Measurements from ENCODE around the gene RFFL. TPM values are rescaled to one million over a fixed set of nuclear protein-coding genes. Genes with fewer than 3 reads are reported as not detected.
A peak's percentile ranks its signal among the peaks of the same experiment; 100 is the strongest.
"Not testable (repeated sequence)": the region's sequence is repeated elsewhere in the genome, so short reads cannot be mapped to it uniquely, and the experiment has no call there.

Gene RFFL, protein sequence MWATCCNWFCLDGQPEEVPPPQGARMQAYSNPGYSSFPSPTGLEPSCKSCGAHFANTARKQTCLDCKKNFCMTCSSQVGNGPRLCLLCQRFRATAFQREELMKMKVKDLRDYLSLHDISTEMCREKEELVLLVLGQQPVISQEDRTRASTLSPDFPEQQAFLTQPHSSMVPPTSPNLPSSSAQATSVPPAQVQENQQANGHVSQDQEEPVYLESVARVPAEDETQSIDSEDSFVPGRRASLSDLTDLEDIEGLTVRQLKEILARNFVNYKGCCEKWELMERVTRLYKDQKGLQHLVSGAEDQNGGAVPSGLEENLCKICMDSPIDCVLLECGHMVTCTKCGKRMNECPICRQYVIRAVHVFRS
- total RNA-seq = 10 to 100 TPM; 14.5 to 19.0 TPM
- long read RNA-seq, full-length matches to known transcripts = 4 of 13 reads
- long read RNA-seq, partial matches to known transcripts = 0 of 13 reads
- long read RNA-seq, other reads (novel, unspliced or antisense) = 9 of 13 reads

DNA sequence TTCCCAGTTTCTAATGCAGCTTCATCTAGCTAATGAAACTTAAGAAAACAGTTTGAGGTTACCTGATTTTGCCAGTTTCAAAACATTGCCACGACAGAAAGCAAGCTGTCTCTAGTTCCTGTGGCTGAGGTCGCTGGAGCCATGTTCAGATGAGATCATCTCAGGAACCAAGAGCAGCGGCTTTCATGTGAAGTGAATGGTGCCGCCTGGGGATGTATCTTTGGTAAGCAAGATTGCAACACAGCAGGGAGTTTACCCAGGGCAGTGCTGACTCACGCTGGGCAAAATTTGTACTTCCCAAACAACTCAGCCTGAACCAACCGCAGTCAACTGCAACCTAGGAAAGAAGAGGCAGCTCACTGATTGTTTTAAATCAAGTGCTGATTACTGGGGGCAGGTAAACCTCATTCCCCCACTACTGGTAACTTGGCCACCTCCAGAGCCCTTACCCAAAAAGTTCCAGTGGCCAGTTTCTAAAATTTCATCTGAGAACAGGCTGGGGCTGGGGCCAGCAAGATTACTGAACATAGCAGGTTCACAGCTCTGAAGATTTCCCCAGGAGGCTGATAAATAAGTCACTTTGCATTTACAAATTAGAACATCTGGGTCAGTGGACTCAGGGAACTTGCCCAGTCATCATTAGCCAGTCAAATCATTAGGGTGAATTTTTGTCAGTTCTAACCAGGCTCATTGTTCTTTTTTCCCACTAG is at the start of gene RFFL:
TSS of gene RFFL (minus strand) at position 194 of the 710 bp plus-strand sequence. CDS start 37,154 bp downstream, outside the sequence.
- intact Hi-C loops (cut with DNase I) = no loop called here

DNA sequence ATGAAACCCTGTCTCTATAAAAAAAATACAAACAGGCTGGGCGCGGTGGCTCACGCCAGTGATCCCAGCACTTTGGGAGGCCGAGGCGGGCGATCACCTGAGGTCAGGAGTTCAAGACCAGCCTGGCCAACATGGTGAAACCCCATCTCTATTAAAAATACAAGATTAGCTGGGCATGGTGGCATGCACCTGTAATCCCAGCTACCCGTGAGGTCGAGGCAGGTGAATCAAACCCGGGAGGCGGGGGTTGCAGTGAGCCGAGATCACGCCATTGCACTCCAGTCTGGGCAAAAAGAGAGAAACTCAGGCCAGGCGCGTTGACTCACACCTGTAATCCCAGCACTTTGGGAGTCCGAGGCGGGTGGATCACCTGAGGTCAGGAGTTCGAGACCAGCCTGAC is 47.3 kb upstream of the RFFL start:
- ATAC-seq; DNase-seq; intact Hi-C loops (cut with DNase I): not testable (repeated sequence)

More for the DNA sequence above, at the start of gene RFFL:
- DNase-seq (peak; percentile 90), ATAC-seq (peak; percentile 99 to 100)

DNA sequence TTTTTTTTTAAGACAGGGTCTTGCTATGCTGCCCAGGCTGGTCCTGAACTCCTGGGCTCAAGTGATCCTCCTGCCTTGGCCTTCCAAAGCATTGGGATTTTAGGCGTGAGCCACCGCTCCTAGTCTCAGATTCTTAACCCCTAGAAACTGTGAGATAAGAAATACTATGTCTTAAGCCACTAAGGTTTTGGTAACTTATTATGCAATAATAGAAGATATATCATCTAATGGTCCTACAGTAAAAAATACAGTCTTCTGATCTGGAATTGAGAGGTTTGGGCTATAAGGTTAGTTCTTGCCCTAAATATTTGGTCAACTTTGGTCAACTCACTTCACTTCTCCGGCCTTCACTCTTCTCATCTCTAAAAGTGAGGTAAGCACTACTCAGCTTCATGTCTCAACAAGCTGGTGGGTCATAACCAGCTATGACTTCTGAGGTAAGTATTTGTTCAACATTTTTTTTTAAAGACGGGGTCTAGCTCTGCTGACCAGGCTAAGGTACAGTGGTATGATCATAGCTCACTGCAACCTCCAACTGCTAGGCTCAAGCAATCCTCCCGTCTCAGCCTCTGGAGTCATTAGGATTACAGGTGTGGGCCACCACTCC is 41.4 kb upstream of the RFFL start:
- DNase-seq (no peak), ATAC-seq (no peak)
- intact Hi-C loops (cut with DNase I) = no loop called here

DNA sequence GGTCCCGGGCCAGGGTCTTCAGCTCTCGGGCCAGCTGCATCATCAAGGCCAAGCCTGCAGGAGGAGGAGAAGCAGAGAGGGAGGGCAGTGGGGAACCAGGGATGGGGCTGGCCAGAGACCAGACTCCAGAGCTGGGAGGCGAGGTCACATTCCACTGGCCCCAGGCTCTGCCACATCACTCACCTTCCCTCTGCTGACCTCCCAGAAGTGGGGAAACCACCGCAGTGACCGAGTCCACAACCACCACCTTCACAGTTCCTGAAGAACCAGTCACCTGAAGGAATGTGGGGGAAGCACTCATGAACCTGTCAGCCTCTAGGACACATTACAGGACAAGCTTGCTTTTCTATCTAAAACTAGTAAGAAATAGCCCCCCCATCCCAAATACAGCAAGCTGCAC is 39.8 kb upstream of the RFFL start:
- ATAC-seq (no peak), DNase-seq (no peak)
- intact Hi-C loops (cut with DNase I) = no loop called here

DNA sequence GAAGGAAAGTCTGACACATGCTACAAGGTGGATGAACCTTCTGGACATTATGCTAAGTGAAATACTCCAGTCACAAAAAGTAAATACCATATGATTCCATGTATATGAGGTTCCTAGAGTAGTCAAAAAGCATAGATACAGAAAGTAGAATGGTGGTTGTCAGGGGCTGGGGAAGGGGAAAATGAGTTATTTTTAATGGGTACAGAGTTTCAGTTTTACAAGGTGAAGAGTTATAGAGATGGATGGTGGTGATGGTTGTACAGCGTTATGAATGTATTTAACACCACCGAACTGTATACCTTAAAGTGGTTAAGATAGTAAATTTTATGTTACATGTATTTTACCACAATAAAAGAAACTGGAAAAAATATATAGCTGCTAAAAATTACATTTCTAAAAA is 38.2 kb upstream of the RFFL start:
- intact Hi-C loops (cut with DNase I) = no loop called here
- ATAC-seq (no peak), DNase-seq (no peak)

DNA sequence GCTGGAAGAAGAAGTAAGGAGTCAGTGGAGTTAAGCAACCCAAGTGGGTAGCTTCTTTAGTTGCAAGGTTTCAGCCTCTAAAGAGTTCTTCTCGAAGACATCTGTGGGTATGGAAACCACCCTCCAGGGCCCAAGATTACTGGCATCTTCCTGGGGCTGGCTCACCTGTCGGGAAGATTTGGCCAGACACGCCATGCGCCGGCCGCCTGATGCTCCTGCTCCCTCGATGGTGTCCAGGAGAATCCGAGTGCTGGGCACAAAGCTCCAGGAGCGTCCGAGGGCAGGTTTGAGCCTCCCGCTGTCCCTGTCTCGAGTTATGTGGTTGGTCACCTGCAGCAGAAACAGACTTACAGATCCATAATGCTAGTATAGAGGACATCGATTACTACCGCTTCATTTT is 37.5 kb upstream of the RFFL start:
- ATAC-seq (no peak), DNase-seq (no peak)
- intact Hi-C loops (cut with DNase I) = no loop called here

DNA sequence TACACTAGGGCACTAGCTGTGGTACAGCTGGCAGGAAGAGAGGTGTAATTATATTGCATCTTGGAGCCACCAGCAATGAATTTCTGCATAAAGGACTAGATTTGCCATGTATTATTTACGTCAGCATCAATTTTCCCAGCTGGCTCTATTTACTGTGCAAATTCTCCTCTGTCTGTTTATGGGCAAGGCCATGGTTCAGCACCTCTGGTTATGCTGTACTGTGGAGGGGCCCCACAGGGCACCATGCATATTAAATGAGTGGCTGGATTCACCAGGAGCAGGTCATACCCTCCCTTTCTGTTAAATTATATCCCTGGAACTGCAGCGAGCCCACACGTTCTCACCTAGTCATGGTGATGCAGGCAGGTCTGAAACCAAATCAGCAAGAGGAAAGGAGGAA is 36.4 kb upstream of the RFFL start:
- no peak for DNase-seq
- intact Hi-C loops (cut with DNase I) = no loop called here
- no peak for ATAC-seq

DNA sequence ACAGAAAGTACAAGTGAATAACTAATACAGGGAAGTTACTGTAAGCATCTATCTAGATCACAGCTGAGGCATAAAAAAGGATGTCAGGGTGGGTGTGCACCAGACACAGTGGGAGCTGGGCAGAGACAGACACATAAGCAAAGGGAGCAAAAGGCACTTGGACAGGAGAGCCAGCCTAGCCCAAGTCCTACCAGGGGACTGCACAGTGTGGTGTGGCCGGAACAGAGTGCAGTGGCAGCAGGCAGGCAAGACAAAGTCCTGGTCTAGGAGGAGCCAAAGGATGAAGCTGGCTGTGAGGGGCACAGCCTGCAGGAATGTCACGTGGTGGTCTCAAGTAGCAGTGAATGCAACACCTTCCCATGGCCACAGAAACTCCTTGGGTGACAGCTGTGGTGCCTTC is 34.3 kb upstream of the RFFL start:
- ATAC-seq (no peak), DNase-seq (no peak)
- intact Hi-C loops (cut with DNase I) = no loop called here

DNA sequence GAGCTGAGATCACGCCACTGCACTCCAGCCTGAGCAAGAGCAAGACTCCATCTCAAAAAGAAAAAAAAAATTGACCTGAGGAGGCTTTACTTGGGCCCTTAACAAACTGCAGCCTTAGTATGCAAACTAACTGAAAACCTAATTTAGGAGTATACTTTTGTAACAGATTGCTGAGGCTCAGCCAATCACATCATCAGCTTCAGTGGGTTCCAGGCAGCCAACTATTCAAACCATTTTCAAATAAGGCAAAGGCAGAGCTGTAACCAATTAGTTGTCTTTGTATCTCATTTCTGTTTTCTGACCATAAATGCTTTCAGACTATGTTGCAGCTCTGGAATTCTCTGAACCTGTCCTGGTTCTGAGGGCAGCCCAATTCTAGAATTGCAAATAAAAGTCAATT is 32.2 kb upstream of the RFFL start:
- ATAC-seq (no peak), DNase-seq (no peak)
- intact Hi-C loops (cut with DNase I) = no loop called here

DNA sequence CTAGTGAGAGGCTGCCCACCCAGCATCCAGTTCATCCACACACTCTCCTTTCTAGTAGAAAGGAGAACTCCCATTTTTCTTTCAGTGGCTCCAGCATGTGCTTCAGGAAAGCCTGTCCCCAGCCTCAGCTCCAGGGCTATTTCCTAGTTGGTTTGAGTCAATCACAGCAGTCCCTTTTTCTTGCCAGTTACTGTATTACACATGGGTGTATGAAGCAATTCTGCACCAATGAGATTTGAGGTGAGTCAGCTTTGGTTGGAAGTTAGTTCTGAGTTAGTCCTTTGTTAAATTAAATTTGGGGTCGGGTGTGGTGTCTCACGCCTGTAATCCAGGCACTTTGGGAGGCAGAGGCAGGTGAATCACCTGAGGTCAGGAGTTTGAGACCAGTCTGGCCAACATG is 31.4 kb upstream of the RFFL start:
- intact Hi-C loops (cut with DNase I) = no loop called here

DNA sequence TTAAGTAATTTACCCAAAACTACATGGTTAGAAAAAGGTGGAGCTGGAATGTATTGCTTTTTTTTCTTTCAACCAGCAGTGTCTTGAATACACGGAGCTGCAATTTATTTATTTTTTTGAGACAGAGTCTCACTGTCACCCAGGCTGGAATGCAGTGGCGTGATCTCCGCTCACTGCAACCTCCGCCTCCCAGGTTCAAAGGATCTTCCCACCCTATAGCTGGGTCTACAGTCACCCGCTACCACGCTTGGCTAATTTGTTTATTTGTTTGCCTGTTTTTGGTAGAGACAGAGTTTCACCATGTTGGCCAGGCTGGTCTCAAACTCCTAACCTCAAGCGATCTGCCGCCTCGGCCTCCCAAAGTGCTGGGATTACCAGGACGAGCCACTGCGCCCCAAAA is 27.2 kb upstream of the RFFL start:
- ATAC-seq; intact Hi-C loops (cut with DNase I); DNase-seq: not testable (repeated sequence)

More for the DNA sequence above, 31.4 kb upstream of the RFFL start:
- ATAC-seq (peak; percentile 38 to 83), DNase-seq (no peak)

DNA sequence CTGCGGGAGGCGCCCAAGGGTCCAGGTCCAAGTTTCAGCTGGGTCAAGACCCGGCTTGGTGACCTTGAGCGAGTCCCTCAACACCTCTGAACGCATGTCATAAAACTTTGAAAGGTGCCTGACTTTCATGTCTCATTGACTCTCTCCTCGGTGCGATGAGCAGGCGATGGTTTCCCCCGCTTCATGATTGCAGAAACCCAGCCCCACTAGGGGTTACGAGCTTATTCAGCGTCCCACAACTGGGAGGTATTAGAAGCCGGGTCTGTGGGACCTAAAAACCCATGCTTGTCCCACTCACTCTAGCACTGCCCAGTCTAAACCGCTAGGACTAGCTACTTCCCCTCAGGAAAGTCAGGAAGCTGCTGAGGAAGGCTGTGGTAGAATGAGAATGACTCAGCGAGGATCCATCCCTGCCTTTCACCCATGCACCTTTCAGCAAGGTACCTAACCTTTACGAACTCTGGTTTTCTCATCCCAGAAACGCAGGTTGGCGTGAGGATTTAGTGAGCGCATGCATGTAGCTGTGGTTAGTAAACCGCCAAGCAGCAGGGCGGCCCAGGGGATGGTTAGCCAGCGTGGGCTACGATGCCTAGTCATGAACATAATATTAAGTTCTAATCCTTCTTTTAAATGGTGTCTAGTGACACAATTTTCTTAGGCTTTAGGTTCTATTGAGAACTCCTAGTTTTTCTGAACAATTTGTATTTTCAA is 26.2 kb upstream of the RFFL start:
- ATAC-seq (peak; percentile 10 to 42), DNase-seq (no peak)
- intact Hi-C loops (cut with DNase I) = loop anchor here in 1 of 2 donors (2.0 to 5.0 kb wide), 2 partner anchors 67 to 92 kb away; no protein-coding TSS in a partner anchor

DNA sequence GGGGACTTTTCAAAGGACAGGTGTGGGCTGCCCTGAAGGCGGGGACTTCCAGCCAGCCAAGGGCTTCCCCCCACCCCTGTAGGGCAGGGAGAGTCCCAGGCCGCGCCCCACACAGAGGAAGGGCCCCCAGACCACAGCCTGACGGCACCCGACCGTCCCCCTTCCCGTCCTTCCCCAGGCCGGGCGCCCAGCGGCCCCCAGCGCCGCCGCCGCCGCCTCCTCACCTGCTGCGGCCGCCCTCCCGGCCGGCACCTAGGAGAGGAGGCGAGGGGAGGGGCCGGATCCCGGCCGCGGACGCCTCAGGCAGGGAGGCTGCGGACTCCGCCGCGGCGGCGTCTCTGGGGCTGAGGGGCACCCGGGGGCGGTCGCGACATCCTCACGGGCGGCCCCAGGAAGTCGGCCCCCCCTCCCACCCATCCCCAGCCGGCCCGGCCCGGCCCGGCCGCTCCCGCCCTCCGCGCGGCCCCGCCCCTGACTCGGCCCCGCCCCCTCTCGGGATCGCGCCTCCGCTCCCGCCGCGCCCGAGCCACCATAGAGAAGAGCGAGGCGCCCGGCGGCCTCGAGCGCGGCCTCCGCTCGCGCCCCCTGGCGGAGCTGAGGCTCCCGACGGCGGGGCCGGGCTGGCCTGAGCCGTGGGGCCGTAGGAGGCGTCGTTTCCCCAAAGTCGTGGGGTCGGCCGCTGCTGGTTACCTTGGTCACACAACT is 25.5 kb upstream of the RFFL start:
- intact Hi-C loops (cut with DNase I) = loop anchor here in 1 of 2 donors (2.0 to 5.0 kb wide), 2 partner anchors 66 to 92 kb away; no protein-coding TSS in a partner anchor
- DNase-seq = peak; percentile 87

DNA sequence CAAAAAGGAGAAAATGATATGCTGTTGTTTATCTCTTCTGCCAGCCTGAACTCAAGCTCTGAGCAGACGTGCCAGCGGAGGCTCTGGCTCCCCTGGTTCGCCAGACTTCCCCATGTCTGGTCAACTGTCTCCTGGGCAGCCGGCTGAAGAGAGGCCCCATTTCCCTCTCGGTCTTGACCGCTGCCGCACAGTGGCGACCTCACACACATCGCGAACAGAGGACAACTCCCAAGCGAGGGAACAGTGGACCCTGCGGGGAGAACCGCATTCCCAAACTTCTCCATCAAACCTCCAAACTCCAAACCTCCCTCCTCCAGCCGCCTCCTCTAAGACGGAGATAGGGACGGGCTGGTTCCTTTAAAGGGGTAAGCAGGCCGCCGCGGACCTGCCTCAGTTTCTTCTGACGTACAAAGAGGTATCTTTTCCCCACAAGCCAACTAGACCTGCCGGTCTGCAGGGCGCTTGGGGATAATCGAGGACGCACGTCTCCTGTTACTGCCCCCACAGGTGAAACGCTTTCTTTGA is 24.9 kb upstream of the RFFL start:
- intact Hi-C loops (cut with DNase I) = loop anchor here in 1 of 2 donors (2.0 to 5.0 kb wide), 2 partner anchors 66 to 91 kb away; no protein-coding TSS in a partner anchor
- DNase-seq (peak; percentile 67), ATAC-seq (peak; percentile 70 to 73)

More for the DNA sequence above, 25.5 kb upstream of the RFFL start:
- ATAC-seq = peak; percentile 98

DNA sequence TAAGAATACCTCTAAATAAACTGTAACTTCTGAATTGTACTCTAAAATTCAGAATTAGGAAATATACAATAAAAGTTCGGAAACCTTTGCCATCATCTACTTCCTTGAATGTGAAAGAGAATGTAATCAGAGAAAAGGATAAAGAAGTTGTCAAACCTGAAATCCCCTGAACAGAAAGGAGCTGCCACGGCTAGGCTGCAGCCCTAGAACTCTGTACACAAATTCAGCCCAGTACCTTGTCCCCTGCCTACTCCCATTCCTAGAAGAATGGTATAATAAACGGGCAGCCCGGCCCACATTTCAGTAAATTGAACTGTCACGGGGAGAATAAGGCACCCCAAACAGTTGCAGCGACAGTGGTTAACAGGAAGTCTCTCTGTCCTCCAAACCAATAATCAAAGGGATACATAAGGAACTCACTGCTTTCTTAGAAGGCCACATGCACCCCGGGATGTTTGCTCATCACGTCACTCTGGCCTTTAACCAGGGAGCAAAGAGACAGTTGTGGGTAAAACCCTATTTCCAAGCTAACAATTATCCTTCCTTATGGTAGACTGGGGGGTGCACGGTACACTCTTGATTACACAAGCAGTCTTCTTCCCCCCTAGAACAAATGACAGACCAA is 24.3 kb upstream of the RFFL start:
- no peak for ATAC-seq

DNA sequence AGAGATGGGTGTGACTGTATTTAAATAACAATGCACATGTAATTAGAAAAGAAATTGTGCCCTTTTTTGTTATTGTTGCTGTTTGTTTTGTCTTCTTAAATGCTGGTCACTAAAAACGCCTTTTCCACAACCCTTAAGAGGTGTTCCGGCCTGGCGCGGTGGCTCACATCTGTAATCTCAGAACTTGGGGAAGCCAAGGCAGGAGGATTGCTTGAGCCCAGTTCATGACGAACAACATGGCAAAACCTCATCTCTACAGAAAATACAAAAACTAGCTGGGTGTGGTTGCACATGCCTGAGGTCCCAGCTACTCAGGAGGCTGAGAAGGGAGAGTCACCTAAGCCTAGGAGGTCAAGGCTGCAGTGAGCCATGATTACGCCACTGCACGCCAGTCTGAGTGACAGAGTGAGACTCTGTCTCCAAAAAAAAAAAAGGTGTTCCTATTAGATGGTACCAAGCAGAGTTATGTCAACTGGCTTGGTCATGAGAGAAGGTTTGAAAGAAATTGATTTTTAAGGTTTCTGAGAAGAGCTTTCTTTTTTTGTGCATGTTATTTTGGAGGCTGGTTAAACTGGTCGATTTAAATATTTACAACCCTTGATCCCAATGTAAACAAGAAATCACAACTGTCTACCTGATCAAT is 23.5 kb upstream of the RFFL start:
- intact Hi-C loops (cut with DNase I) = loop anchor here in 1 of 2 donors (5.0 kb wide), 1 partner anchor 90 kb away; no protein-coding TSS in a partner anchor
- ATAC-seq (no peak), DNase-seq (no peak)

More for the DNA sequence above, 24.3 kb upstream of the RFFL start:
- intact Hi-C loops (cut with DNase I) = loop anchor here in 1 of 2 donors (2.0 to 5.0 kb wide), 2 partner anchors 65 to 91 kb away; no protein-coding TSS in a partner anchor
- no peak for DNase-seq

DNA sequence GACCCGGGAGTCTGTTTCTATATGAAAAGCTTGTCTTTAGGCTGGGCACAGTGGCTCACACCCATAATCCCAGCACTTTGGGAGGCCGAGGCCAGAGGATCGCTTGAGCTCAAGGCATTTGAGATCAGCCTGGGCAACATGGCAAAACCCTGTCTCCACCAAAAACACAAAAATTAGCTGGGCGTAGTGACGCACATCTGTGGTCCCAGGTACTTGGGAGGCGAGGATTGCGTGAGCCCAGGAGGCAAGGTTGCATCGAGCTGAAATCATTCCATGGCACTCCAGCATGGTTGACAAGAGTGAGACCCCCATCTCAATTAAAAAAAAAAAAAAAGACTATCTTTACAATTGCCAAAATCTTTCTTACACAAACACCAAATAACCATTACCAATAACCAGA is 22.7 kb upstream of the RFFL start:
- DNase-seq = no peak
- ATAC-seq = no peak
- intact Hi-C loops (cut with DNase I) = loop anchor here in 1 of 2 donors (5.0 kb wide), 1 partner anchor 89 kb away; no protein-coding TSS in a partner anchor
